Right kidney (tissue), 1 donor: Measurements from ENCODE around the gene DAB1.

Experiments used
- DNase-seq: peaks from one replicate; pipeline ENCODE4 v3.0.0-alpha.2; 2016

The DAB1 gene

DNA sequence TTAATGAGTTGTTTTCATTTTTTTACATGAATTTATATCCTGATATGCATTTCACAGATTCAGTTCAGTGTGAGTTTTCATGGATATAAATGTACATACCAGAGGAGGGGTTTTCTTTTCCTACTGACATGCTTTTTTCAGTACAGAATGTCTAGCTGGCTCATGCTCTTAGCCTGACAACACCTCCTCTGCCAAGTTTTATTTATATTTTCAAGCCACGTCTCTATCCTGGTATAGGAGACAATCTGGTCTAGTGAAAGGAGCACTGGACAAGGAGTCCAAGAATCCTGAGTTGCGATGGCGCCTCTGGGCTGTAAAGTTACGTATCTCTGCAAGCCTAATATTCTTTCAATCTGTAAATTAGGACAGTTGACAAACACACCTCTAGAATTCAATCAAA lies 4.9 kb downstream of the DAB1 start:
- DNase-seq = no peak

DNA sequence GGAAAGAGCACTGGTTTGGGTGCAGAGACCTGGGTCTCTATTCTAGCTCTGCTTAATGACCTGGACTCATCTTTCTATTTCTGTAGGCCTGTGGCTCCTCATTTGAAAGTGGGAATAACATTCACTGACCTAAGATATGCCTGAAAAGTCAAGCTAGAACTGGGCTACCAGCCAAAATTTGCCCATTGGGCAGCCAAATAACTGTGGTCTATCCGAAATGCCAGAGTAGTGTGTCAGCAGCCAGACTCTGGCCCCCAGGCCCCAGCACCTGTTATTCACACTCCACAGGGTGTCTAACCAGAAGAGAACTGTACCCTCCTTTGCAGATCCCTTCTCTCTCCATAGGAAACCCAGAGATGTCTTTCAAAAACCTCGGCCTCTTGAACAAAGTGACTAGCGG lies 12.6 kb downstream of the DAB1 start:
- DNase-seq = no peak

DNA sequence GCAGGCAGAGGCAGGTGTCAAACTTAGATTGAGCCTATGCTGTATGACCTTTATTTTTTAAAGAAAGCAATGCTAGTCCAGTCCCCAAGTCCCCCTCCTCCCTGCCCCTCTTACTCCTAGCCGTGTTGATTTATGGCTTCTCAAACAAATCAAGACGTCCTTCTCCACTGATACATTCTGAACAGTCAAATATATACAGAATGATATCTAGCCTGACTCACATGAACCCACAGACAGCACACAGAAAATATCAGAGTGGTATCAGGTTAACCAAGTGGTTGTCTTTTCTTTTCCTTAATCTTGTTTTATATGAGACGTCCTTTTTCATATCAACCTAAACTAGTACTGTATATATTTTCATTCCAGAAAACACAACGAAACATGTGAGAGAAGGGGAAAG lies 13.4 kb downstream of the DAB1 start:
- no peak for DNase-seq

DNA sequence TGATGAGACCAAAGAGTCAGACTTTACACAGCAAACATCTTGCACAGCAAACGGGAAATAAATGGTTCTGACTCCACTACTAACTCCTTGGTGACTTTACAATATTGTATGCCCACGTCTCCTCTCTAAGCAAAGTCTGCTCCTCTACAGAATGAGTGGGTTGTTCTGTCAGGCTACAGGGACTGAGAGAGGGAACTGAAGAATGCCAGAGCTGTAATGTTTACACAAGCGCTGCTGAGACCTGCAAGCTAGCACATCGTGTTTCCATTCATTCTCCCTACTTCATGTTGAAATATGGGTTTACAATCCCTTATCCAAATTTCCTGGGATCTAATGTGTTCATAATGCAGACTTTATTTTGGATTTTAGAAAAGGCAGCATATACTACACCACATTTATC lies 15.9 kb downstream of the DAB1 start:
- no peak for DNase-seq

DNA sequence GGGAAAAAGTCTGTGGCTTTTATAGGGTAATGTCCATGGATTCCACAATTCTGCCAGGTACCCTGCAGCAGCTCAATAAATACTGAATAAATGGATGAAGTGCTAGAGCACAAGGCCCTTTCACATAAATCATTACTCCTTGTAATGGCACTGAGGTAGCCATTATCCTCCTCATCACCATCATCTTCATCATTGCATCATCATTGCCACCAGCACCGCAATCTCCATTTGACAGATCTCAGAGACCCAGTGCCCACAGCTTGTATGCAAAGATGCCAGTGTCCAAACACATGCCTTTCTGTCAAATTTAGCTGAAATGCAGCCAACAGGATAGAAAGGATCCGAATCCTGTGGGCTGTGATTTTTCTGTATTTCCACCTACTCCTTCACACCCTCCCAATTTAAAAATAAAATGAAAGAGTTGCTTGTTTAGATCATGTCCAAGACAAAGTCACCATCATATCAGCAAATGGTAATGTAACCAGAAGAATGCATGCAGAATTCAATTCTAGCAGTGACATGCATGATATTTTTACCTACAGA lies 17.4 kb downstream of the DAB1 start:
- no peak for DNase-seq

DNA sequence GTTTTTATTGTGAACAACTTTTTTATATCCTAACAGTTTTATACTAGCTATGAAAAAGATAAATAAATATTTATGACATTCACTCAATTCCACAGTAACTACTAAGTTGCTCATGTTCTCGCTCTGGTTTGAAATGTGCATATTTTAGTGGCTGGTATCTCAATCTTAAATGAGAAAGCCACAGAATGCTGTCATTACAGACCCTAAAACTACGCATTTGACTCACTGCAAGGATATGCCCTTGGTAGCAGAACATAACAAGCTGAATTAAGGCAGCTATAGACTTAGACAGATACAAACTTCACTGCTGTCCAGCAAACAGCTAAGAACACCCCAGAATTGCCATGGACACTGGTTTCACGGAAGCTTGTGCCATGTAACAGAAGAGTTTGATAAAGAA lies 19.0 kb downstream of the DAB1 start:
- DNase-seq = no peak

DNA sequence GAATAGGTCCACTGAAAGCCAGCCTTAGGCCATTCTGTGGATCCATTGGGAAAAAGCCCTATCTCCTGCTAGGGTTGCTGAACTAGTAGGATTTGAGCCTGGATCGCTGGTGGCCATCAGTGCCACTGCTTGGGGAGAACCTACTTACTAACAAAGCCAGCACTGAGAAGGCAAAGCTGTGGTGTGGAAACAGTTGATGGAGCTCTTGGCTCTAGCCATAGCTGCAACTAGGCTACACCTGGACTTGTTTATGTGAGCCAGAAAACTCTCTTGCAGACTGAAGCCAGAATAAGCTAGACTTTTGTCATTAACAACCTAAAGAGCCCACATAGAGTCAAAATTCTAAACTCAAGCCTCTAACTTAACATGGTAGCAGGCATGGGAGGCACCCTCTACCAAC lies 20.7 kb downstream of the DAB1 start:
- DNase-seq = no peak

DNA sequence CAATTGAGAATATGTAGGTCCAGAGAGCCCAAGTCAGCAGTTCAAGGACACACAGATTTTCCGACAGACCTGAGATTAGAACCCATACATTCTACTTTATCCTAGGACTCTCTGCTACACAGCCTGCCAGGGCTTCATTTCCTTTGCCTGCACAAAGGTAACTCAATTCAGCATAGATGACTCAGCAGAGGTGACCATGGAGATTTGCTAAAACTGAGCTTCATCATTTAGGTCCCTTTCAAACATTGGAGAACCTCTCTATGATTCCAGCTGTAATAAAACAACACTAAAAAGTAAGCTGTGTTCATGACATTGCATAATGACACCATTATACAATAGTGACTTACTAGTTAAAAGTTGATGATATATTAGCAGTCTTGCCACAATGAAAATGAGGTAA lies 22.2 kb downstream of the DAB1 start:
- DNase-seq = no peak

DNA sequence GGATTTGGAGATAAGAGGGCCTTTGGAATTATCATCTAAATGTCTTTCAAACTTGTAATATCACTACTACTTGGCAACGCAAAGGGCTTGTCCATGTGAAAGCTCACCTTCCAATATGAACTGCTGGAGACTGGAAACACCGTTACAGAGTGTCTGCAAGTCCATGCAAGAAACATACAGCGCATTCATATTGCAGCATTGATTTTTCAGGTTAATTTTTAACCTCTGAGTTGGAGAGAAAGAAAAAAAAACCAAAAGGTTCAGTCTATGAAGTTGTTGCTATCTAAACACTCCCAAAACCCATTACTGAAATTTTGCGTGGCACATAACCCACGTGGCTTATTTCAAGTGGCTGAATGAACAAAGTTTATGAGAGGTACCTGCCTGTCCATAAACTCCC lies 23.8 kb downstream of the DAB1 start:
- DNase-seq = no peak

DNA sequence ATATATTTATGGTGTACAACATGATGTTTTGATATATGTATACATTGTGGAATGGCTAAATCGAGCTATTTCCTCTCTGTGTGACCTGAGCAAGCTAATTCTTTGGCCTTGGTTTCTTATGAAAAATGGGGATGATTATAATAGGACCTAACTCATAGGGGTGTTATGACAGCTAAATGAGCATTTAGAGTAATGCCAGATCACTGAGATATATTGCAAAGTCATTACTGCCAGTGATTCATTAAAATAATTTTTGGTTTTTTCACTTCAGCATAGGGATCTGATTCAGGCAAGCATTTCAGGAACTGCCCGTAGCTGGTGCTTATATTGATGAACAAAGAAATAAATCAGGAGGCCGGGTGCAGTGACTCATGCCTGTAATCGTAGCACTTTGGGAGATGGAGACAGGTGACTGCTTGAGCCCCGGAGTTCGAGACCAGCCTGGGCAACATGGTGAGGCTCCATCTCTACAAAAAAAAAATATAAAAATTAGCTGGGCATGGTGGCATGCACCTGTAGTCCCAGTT lies 30.7 kb downstream of the DAB1 start:
- DNase-seq = no peak

DNA sequence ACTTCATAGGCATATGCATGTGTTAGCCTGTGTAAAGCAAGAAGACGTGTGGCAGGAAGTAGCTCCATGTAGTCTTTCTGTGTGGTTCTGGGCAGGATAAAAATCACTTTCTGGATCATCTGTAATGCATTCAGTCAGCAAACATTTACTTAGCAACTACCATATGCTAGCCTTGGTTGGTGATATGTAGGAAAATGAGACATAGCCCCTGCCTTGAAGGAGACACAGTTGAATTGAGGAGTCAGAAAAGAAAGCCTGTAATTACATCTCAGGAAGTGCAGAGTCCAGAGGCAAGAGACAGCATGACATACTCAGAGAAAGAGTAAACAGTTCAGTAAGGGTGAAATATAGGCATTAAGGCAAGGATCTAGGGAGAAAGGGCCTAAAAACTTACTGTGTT lies 38.5 kb downstream of the DAB1 start:
- DNase-seq = no peak

DNA sequence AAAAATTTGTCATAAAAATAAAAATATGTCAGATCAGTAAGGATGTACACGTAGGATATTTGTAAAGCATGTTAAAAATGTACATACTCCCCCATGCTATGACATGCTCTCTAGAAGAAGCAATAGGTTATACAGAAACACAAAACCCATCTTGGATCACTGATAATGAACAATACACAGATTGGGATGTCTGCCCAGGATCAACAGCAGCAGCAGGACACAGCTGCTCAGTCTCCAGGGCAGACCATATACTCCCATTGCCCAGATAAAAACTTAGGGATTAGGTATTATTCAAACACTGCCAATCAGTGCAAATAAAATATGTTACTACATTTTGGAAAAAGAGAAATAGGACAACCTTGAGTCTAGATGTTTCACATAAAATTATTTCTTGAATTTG lies 39.0 kb downstream of the DAB1 start:
- no peak for DNase-seq

DNA sequence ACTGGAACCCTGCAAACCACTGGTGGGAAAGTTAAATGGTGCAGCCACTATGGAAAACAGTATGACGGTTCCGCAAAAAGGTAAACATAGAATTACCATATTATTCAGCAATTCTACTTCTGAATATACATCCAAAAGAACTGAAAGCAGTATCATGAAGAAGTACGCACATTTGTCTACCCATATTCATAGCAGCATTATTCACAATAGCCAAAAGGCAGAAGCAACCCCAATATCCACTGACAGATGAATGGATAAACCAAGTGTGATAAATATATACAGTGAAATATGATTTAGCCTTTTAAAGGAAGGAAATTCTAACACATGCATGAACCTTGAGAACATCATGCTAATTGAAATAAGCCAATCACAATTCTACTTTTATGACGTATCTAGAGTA lies 39.6 kb downstream of the DAB1 start:
- no peak for DNase-seq

DNA sequence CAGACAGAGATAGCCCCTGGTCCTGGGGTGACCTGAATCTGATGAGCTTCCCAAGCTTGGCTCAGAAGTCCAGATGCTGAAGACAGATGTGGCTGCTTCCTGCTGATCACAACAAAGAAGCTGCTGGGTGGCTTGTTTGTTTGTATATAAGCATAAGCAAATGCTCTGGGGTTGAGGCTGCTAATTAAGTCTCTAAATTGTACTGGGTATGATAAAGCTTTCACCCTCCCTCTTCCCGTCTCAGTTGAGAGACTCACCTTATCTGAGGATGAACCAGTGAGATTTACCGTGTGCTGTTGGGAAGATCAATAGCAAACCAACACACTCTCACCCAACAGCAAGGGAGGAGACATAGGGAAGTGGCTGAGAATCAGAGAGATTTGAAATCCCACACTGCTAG lies 42.0 kb downstream of the DAB1 start:
- DNase-seq = no peak

DNA sequence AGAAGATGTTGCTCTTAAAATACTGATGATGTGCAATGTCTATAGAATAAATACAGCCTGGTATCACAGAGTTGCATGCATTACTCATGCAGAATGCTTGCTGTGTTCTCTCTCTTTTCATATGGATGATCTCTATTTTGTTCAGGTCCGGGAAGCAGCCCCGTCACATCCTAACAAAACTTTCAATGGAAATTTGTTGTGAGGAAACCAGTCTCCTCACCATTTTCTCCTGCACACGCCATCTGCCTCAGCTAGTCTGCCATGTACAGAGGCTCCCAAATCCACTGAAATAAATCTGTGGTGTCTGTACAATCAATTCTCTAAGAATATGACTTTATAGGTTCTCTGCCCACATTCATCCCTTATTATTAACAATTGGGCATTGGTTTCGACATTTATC lies 42.4 kb downstream of the DAB1 start:
- no peak for DNase-seq

DNA sequence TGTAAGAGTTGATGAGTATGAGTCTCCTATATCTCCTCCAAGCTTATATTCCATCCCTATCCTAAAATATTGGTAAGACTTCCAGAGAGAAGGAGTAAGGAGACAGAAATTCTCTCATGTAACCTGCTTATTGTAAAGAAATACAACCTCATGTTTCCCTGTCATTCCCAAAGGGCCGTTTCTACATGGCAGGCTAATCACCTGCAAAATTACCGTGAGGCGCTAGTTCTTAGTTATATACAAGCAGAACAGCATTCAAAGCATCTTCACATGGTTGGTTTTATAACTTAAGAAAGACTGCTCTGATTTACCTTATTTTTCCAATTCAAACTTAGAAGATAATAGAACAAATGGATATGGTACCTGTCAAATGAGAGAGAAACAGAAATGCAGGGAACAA lies 42.9 kb downstream of the DAB1 start:
- DNase-seq = no peak

DNA sequence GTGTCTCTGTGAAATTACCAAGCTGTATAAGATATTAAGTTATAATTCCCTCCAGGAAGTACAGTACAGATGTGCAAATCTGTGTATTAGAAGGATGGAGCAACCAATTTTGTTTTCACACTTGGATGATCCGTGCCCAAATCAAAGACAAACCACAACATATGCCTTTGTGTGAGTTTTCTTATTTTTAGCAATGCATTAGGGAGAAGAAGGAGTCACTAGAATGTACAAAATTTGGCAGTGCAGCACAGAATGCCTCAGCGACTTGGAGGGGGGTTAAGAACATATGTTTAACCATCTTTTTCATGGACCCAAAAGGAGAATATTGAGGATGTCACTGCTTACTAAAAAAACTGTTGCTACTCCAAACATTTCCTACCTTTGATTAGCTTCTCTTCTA lies 45.3 kb downstream of the DAB1 start:
- no peak for DNase-seq

DNA sequence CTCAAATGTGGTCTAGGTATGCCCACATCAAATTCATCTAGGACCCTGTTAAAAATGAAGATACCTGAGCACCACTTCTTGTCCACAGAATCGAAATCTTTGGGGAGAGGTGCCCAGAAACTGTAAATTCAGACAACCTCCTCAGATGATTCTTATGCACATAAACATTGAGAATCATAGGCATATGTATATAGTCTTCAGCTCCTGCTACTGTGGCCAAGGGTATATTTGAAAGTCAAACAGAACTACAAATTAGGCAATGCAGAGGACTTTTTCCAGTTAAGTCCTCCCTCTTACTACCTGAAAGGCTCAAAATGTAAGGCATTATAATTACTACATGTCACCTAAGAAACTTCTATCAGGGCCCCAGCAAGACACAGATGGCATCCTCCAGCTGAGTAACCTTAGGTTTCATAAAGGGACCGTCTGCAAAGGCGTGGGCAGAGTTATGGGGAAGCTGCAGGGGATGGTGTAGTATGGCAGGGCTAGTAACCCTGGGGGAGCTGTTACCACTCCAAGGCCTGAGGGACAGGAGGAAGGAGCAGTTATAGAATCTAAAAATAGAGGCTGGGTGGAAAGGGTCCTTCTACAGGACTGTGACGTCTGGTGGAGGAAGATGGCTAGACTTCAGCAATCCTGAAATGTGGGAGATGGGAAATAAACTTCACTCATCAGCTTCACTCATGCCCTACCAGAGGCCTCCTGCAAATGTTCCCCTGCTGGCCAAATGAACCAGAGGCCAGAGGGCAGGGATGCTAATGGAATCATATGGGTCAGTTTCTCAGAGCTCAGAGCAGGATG lies 46.3 kb downstream of the DAB1 start:
- no peak for DNase-seq

DNA sequence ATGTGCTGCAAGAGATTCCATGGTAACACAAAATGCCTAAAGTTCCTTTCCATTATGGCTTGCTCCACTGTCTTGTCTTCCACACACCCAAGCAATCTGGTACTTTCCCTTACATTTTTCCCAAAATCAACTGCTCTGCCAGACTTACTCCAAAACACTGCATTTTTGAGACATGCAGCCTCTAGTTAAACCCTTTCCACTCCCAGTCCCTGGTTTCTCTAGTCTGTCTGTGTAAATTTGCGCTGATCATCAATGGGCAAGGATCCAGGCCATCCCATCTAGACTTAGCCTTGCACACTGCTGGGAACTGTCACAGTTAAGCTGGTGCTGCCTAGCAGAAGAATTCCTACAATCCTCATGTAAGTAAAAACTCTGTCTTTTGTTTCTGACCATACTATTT lies 47.8 kb downstream of the DAB1 start:
- no peak for DNase-seq

DNA sequence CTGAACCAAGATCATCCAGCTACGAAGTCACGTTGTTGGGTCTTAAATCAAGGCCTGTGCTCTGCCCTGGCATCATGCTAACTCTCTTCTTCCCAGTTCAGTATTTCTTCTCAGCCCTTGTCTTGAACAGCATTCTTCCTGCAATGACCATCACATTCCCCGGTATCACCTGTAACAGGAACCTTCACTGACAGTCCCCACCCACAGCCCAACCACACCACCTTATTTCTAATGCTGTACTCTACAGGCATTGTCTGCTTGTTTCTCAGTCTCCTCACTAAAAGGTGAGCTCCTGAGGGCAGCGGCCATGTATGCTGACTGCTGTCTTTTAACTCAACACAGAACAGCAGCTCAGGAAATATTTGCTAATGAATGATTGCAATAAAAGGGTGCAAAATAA lies 54.0 kb downstream of the DAB1 start:
- DNase-seq = no peak

DNA sequence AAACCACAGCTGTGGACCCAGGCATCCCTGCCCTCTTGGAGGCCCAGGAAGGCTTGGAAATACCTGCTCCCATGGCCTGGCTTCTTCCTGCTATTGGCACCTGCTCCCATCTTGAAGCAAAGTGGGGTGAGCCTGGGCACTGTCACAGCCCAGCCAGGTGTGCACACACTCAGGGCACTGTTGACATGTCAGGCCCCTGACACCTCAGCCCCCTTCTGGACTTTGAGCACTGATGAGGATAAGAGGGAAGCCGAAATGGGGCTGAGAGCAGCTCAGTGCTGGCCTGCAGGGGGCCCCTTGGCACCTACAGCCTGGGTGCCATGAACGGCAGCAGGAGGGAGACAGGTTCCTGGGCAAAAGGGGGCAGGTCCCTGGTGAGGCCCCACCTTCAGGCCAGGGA lies 55.9 kb downstream of the DAB1 start:
- DNase-seq = no peak

DNA sequence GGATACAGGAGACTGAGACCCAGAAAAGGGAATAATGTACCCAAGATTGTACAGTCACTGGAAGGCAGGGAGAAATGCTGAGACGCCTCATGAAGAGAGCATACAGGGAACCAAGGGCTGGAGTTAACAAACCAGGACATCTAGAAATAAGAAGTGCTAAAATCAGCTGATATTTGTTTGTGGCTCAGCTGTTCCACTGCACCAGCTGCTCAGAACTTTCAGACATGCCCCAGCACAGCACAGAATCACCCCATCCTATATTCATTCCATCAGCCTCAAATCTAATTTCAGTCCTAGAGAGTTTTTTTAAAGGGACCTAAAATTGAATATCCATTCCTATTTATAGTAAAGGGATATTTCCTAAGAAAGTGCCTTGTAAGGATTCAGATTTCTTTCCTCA lies 60.2 kb downstream of the DAB1 start:
- DNase-seq = no peak

DNA sequence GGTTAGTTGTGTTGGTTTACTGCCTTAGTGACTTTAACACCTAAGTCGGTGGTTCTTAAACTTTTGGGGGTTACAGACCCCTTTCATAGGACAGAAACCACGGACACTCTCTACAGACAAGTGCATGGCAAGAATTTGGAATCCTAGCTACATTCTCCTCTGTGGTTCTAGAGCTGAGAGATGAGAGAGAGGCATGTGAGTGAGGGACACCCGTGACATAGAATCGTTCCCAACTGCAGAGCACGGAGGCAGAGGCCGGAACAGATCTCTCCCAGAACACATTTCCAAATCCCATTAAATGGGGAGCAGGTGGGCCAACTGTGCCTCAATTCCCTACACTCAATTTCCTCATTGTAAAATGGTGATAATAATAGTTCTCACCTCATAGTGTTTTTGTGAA lies 60.7 kb downstream of the DAB1 start:
- DNase-seq = no peak

DNA sequence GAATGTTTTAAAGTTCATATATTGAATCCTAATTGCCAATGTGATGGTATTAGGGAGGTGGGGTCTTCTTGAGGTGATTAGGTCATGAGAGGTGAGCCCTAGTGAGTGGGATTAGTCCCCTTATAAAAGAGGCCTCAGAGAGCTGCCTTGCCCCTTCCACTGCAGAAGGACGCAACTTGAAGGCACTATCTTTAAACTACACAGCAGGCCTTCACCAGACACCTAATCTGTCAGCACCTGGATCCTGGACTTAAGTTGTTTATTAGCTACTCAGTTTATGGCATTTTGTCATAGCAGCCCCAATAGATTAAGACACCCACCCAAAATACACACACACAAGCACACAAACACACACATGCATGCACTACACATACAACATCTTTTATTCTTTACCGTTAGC lies 61.4 kb downstream of the DAB1 start:
- DNase-seq = no peak

DNA sequence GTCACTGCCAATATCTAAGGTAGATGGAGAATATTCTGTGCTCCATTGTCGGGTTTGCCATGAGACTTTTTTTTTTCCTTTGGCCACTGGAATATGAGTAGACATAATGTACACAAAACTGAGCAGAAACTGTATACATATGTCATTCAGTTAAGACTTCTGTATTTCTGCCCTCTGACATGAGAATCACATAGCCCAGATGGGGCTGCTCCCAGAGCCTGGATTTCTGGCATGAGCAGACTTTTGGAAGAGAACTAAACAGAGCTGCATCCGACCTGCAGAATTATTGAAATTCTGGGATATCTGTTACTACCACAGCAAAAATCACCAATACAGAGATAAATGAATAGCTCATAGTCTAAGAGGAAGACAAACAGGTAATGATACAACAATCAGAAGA lies 62.3 kb downstream of the DAB1 start:
- DNase-seq = no peak
